GM21737 (cell line): ENCODE results near the gene METAP2.

ENCODE experiments used
- ATAC-seq: cut with Tn5 transposase; IDR thresholded peaks from one replicate; pipeline ENCODE4 v1.9.1; 2021; ENCODE audit warnings: mild to moderate bottlenecking, moderate library complexity; ENCODE audit not compliant: unreplicated experiment

The METAP2 gene

DNA sequence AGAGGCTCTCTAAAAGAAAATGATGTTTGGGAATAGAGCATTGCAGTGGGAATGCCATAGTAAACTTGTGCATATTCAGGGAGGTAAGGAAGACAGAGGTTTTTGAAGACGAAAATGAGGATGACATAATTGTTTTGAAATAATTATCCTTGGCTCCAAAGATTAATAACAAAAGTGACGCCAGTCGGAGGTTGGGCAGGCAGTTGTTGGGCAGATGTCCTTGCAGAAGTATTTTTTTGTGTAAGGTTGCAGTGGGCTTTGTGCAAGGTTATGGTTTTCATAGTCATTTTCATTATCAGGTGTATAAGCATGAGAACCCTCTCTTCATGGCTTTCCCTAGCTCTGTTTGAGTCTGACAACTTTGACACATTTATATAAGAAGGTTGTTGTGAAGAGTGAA is 35.3 kb downstream of the METAP2 start:
- ATAC-seq: no peak

DNA sequence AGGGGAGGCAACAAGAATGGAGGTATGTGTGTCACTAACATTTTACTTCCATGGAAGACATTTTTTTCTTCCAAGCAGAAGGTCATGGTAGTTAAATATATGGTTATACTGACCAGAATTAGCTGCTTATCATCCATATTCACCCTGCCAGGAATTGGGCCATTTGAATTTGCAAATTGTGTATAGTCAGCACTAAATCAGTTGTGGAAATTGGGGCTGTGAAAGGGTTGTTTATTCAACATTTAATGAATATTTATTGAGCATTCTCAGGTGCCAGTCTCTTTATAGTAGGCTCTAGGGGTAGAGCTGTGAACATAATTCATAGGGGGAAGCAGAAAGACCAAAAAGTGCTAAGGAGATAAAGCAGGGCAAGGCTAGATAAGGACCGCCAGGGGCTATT is 38.0 kb downstream of the METAP2 start:
- no peak for ATAC-seq

DNA sequence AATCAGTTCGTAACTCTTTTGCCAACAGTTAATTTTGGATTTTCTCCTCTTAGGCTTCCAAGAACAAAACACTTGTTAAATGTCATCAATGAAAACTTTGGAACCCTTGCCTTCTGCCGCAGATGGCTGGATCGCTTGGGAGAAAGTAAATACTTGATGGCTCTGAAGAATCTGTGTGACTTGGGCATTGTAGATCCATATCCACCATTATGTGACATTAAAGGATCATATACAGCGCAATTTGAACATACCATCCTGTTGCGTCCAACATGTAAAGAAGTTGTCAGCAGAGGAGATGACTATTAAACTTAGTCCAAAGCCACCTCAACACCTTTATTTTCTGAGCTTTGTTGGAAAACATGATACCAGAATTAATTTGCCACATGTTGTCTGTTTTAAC is 39.6 kb downstream of the METAP2 start:
- ATAC-seq: no peak

DNA sequence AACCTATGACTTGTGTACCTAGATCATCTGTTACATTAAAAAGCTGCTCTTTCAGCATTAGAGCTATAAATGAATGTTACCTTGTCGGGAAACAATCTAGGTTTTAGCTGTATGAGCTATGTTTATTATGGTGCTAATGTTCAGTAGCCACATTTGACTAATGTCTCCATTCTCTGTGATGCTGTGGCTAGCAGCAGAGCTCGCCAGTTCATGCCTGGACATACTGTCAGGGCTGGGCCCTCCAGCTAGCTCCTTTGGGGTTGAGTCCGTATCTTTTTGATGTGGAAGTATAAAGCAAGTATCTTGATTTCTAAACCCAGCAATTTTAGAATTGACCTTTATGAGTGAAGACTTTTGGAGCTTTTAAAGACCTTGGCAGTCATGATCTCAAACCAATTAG is 41.2 kb downstream of the METAP2 start:
- no peak for ATAC-seq

DNA sequence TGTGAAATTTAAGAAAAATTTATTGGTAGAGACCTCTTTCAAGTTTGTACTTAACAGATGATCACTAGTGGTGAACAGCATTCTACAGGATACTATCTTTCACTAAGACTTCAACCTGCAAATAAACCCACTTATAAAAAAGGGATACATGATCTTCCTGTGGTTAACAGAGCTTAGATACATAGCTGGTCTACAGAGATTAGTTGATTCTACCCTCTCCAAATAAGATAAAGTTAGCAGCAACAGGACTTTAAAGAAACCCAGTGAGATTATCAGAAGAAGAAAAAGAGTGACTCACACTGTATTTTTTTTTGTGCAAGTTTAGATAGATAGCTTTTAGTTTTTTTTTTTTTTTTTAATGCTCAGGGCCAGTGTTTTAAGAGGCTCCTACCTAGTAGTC is 42.8 kb downstream of the METAP2 start:
- ATAC-seq: no peak

DNA sequence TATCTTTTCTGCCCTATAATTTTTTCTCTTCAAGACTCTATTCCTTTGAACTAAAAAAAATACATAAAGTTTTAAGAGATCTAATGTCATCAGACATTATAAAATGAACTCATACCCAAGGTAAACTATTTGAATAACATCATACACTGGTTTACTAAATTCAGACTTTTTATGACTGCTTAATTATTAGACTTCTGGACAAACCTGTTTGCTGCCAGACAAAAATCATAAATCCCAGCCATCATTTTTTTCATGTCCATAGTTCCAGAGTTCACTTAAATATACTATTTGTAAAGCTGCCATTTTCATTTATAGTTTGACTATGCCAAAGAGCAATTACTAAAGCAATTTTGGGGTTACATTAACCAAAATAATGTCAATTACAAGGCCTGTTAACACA is 43.3 kb downstream of the METAP2 start:
- ATAC-seq: no peak

DNA sequence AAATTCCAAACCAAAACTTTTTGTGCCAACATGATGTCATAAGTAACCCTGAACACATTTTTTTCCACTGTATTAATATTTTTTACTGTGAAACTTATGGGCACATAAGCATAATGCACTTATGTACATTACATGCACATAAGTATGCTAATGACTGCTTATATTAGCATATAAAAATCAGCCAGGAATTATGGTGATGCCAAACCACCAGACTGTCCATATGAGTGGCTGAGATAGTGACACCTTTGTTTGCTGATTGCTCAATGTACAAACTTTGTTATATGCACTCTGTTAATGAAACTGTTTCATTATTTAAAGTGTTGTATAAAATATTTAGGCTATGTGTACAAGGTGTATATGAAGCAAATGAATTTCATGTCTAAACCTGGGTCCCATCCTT is 45.0 kb downstream of the METAP2 start:
- ATAC-seq: no peak

DNA sequence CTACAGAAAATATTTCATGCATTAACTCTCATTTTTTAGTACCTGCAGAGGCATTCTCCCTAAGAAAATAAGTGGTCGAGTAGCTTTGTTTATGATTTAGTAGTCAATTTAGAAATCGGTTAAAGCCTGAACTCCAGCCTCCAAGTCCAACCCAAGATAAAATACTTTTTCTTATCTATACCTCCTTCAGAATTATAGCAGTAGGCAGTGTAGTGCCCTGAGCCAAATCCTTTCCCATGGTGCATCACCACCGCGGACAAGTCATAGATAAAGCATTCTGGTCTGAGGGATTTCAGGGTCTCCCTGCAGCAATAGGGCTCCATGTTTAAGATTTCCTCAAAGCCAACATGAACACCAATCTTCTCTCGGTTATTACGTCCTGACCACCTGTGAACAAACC is 46.9 kb downstream of the METAP2 start:
- ATAC-seq: no peak

DNA sequence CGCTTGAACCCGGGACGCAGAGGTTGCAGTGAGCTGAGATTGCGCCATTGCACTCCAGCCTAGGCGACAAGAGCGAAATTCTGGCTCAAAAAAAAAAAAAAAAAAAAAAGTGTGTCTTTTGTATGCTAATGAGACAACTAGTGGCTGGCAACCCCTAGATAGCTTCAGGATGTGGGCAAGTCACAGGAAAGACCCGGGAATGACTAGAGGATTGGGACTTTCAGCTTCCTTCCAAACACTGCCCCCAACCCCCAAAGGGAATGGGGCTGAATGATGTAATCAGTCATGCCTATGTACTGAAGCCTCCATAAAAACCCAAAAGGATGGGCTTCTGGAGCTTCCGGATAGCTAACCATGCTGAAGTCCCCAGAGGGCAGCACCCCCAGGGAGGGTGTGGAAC is 48.7 kb downstream of the METAP2 start:
- no peak for ATAC-seq

DNA sequence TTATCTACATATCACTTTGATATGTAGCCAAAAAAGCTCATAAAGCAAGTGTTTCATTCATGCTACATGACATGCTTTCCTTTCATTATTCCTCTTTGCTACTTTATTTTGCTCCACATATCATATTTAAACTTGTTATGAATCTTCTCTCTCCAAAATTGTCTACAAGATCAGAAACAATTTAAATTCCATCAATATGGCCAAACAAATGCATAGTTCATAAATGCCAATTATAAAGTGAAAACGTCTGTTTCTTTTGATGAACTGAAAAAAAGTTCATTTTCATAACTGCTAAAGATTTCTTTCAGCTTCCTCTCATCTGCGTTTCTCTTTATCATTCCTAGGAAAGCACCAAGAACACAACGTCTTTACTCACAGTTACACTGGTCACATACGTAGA is 54.5 kb downstream of the METAP2 start:
- no peak for ATAC-seq

DNA sequence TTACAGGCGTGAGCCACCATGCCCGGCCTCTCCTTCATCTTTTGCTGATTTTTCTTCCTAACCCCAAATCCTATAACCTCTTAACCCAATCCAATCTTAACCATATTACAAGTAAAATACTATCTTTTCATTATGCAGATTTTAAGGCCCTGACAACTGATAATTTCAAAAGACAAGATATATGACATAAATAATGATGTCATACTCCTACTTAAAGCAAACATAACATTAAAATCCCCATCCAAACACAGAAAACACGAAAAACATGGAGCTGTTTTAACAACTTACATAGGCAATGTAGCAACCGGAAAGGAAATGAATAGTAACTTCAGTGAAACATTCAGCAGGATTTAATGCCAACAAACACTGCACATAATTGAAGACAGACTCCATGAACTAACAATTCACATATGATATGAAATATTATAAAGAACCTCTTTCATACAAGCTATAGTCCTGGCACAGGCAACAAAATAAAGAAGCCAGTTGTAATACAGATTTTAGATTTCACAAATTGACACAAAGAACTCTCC is 55.8 kb downstream of the METAP2 start:
- no peak for ATAC-seq

DNA sequence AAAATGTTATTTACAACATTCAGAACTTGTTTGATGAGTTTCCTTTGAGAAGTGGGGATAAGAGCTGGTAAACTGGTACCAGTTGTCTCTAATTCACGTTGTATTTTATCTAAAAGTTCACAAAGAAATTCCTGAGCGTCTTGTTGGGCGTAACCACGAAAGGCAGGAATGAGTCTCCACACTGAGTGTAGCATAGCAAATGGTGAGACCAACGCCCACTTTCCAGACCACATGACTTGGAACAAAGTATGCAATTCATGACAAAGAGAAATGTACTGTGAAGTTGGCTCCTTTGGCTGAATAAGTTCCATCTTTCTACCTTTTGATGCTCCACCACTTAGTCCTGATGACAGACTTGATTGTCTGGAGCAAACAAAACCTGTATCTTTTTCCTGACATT is 58.9 kb downstream of the METAP2 start:
- ATAC-seq: no peak

DNA sequence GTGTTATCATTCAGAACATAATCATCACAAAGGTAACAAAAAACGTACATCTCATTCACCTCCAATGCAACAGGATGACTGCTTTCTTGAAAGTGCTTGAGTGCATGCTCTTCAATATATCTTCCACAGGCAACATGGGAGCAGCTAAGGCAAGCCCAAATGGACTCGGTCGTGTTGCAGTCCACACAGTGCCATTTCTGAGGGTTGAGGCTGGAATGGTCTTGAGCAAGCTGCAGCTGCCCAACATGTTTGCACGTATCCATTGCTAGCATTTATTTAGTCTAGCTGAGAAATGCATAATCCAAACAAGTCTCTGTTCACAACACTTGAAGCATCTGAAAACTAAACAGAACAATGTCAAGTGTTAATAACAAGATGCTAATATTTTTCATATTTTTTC is 60.0 kb downstream of the METAP2 start:
- ATAC-seq: no peak

DNA sequence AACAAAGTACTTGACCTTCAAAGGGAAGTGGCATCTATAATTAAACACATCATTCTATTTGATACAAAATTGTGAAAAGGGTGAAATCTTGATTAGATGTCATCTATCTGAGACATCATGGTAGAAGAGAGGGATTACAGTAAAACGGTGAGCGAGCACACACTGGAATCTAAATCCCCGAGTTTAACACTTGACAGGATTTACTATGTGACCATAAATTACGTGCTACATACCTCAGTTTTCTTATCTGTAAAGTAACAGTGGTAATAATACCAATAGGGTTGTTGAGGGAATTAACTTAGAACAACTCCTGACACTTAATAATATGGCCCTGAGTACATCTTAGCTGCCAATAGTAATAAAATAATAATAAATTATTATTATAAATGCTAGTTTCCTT is 64.1 kb downstream of the METAP2 start:
- ATAC-seq: no peak

DNA sequence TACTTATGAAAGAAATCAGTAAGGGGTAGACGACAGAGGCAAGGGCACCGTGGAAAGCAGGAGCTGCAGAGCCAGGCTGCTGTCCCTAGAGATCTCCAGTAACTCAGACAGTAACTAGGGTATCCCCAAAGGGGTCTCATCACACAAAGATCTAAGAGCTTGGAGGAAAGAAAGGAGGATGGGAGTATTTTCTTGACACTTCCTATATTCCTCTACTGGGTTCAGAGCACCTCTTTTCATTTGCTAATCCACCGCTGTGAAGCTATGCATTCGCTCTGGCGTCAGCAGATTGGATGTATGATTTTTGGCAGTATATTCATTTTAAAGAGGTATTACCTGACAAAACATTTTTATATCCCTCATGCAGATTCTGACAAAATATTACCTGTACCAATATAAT is 64.7 kb downstream of the METAP2 start:
- no peak for ATAC-seq

DNA sequence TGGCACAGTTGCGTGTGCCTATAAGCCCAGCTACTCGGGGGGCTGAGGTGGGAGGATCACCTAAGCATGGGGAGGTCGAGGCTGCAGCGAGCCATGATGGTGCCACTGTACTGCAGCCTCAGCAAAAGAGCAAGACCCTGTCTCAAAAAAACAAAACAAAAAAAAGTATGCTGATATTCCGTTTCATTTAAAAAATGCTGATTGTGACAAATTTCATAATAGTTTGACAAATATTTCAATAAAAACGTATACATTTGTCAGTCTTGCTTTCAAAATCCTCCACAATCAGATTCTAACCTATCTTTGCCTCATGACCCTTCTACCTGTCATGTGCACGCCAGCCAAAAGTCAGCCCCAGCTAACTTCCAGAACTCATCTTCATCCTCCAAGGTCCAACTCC is 67.5 kb downstream of the METAP2 start:
- no peak for ATAC-seq

DNA sequence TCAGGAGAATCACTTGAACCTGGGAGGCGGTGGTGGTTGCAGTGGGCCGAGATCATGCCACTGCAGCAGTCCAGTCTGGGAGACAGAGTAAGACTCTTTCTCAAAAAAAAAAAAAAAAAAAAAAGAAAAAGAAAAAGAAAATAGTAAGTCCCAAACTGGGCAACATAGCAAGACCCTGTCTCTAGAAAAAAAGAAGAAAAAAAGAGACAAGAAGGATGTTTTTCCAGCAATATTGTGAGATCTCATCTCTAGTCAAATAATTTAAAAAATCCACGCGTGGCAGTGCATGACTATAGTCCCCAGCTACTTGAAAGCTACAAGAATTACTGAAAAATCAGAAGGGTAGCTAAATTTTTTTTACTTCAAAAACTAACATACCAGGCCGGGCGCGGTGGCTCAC is 69.4 kb downstream of the METAP2 start:
- ATAC-seq: no peak

DNA sequence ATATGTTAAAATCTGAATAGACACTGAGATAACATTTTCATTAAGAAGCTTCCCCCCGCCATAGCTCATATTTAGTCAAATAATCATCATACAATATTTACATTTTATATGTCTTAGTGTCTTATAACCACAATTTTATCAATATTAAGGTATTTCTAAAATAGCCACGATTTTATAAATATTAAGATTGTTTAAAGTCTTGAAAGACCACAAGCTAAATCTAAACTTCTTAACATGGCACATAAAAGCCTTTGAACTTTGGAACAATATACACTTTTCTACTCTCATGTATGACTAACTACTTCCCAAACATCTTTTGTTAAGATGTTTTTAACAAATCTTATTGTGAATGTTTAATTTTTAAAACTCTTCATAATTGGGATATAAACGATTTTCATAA is 70.8 kb downstream of the METAP2 start:
- no peak for ATAC-seq

DNA sequence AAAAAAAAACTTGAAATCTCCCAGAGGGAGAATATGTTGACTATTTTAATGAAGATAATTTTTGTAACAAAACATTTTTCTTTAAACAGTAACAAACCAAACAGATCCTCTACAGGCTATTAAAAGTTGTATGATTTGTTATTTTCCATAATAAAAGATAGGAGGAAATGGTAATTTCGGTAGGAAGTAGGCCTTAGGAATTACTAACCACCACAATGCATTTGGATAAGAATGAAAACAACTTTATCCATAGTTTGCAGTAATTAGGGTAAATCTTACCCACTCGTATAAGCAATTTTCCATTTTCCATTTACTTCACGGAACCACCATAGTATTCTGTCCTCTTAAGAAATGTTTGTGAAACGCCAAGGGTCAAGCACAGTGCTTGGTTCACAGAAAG is 71.4 kb downstream of the METAP2 start:
- ATAC-seq: no peak

DNA sequence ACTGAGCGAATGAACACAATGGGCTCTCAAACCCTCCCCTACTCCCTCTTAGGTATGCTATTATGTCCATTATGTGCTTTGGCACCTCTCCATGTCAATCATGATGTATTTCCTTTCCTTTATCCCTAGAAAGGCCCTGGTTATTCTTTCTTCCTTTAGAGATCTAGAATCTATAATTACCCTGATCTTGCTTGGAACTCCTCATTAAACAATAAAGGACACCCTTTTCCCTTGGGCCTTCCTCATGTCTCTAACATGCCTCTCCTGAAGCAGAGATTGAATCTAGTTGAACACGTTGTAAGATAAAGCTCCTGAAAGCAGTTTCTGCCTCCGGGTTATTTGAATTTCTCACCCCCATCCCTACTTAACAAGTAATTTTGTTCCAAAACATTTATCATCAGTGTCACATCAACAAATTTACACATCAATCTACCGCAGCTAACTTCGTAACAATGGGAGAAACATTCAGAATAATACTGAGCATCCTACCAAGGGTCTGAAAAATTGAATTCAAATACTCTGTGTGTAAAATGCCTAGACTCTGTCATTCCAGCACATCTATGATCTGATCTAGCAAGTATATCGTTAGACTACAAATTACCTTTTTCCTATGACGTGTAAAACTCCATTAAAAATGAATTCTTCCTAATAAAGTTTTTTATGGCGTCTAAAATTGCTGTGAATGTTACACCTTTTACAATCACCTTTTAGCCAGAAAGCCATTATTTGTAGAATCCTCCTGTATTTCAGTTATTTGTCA is 72.0 kb downstream of the METAP2 start:
- no peak for ATAC-seq

DNA sequence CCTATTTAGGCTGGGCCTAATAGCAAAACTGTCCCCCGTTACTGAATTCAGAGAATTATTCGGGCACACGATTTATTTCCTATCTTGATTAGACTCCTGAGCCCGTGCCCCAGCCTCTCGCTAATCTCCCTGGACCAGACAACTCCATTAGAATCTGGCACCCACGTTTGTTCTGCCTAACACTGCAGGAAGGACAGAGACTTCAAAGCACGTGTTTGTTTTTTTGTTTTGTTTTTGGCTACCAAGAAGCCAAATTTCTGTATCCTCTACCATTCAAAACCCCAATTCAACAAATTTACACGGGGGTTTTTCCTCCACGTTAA is 72.5 kb downstream of the METAP2 start:
- no peak for ATAC-seq

DNA sequence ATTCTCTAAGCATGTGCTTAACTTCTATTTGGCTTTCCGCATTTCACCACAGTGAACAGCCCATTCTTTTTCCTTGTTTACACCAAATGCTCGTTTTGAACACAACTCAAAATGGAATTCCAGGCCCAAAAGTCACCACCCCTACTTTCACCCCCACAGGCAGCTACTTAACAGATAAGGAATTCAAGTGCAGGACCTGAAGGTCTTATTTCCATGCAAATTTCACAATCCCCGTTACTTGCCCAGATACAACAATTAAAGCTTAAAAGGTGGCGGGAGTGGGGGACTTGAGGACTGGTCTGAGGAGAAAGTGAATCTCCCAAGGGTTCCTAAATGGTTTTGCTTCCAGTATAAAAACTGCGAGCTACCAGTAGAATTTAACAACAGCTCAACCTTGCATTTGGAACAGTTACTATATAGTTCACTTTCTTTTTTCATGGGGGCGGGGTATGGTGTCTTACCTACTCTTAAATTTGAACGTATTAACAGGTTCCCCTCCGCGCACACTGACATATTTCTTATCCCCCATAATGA is 73.6 kb downstream of the METAP2 start:
- no peak for ATAC-seq

DNA sequence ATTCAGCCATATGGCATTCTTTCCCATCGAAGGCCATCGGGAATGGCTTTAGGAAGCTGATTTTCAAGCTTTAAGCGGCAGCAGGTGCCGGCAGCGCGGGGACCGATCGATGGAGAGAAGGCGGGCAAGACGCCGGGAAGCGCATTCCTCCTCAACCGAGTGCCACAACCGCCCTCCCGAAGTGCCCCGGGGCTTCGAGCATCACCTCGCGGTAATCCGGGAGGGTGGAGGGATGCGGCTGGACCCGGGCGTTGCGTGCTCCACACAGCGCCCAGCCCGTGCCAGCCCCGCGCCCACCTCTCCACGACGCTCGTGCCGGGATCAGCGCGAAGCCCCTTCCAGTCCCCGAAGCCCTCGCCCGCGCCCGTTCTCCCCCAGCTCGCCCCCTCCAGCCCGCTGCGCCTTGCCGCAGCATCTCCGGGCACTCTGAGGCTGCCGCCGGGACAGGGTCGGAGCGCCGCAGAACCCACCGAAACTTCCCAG is 74.1 kb downstream of the METAP2 start:
- no peak for ATAC-seq
